PFSK-1 (cell line): Measurements from ENCODE around the gene SHROOM1.
A peak's percentile ranks its signal among the peaks of the same experiment; 100 is the strongest.

ENCODE experiments used
- FOXP2 ChIP-seq: optimal IDR thresholded peaks from 2 replicates; pipeline ENCODE3; 2011; ENCODE audit warnings: borderline replicate concordance, control low read depth, inconsistent platforms; ENCODE audit not compliant: insufficient read depth; ENCODE audit errors: extremely low read length, extremely low read depth
- POLR2AphosphoS5 ChIP-seq: IDR thresholded peaks from 2 replicates; pipeline ENCODE4 v1.6.1; 2012; ENCODE audit warnings: low read depth, mild to moderate bottlenecking, control low read depth, low read length, moderate library complexity
- REST ChIP-seq, 2 experiments: IDR thresholded peaks; 2 replicates each; pipeline versions ENCODE4 v1.6.1 to v1.8.0; 2011 to 2012; ENCODE audit warnings: low read depth in 2 of 2, low read length in 2 of 2, control low read depth in 1 of 2, inconsistent platforms in 1 of 2, mild to moderate bottlenecking in 1 of 2, moderate library complexity in 1 of 2; ENCODE audit not compliant: insufficient read depth in 1 of 2
- SIN3A ChIP-seq: IDR thresholded peaks from 2 replicates; pipeline ENCODE4 v1.6.1; 2012; ENCODE audit warnings: mild to moderate bottlenecking, low read length, moderate library complexity, borderline replicate concordance; ENCODE audit not compliant: insufficient read depth
- TAF1 ChIP-seq: IDR thresholded peaks from 2 replicates; pipeline ENCODE4 v1.6.1; 2012; ENCODE audit warnings: low read length, control low read depth, borderline replicate concordance; ENCODE audit not compliant: insufficient read depth

SHROOM1 gene

GRCh38 chr5:132867046-132867451 lies 36.6 kb upstream of the SHROOM1 start:
- no peak for TF ChIP-seq SIN3A
- no peak for TF ChIP-seq POLR2AphosphoS5
- TF ChIP-seq FOXP2: no peak
- no peak for TF ChIP-seq TAF1
- no peak for TF ChIP-seq REST (IDR thresholded peaks at IDR 0.05; ENCODE audit: insufficient read depth in 1 of 2, low read depth in 2 of 2, low read length in 2 of 2)

GRCh38 chr5:132866342-132867045 lies 36.0 kb upstream of the SHROOM1 start, which contains the start of the genes GDF9 and UQCRQ:
Gene GDF9, minus strand, starts transcription at chr5:132866469. Its CDS starts 1,936 bp downstream, at chr5:132864533.
Gene UQCRQ, plus strand, starts transcription at chr5:132866642. Its CDS starts 240 bp downstream, at chr5:132866882.
- TF ChIP-seq SIN3A (0 out of 2 replicates have a peak, but pooled peaks have one; percentile 13), REST (IDR thresholded peaks at IDR 0.05; ENCODE audit: insufficient read depth in 1 of 2, low read depth in 2 of 2, low read length in 2 of 2) (no peak), POLR2AphosphoS5 (peak; percentile 98), FOXP2 (no peak), TAF1 (peak; percentile 95)

- no peak for TF ChIP-seq TAF1
- no peak for TF ChIP-seq POLR2AphosphoS5
- no peak for TF ChIP-seq REST (IDR thresholded peaks at IDR 0.05; ENCODE audit: insufficient read depth in 1 of 2, low read depth in 2 of 2, low read length in 2 of 2)
- TF ChIP-seq FOXP2: no peak
- no peak for TF ChIP-seq SIN3A
Measured at GRCh38 chr5:132865668-132866341, 35.4 kb upstream of the SHROOM1 start.

GRCh38 chr5:132860742-132861141 lies 30.3 kb upstream of the SHROOM1 start:
- TF ChIP-seq SIN3A: no peak
- no peak for TF ChIP-seq TAF1

GRCh38 chr5:132859889-132860437 lies 29.5 kb upstream of the SHROOM1 start:
- TF ChIP-seq FOXP2: no peak
- no peak for TF ChIP-seq REST (IDR thresholded peaks at IDR 0.05; ENCODE audit: insufficient read depth in 1 of 2, low read depth in 2 of 2, low read length in 2 of 2)
- TF ChIP-seq SIN3A: no peak
- no peak for TF ChIP-seq POLR2AphosphoS5
- TF ChIP-seq TAF1: no peak
